ENCODE measurements around the gene C1orf141.

DNA sequence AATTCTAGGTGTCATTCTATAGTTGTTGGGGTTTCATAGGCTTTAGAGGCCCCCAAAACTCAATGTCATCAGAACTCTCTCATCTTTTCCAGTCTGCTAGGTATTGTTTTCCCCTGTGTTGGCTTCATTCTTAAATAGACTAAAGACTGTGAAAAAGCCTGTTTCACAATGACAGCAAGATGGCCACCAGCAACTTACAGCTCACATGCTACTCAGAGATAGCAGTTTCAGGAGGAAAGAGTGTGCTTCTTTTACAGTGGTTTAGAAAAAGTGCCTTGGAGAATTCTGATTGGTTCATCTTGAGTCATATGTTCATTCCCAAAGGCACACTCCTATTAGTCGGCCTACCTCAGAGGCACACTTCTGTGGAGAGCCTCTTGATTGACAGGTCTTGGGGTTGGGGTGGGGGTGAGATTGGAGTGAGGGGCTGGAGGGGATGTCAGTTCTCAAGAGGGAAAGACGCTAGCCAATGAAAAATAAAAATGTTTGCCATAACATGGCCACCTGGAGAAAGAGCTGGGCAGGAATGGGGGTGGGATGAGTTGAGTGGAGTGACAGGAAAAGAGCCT lies 40.0 kb upstream of the C1orf141 start:
- TF ChIP-seq, protein P1, sequence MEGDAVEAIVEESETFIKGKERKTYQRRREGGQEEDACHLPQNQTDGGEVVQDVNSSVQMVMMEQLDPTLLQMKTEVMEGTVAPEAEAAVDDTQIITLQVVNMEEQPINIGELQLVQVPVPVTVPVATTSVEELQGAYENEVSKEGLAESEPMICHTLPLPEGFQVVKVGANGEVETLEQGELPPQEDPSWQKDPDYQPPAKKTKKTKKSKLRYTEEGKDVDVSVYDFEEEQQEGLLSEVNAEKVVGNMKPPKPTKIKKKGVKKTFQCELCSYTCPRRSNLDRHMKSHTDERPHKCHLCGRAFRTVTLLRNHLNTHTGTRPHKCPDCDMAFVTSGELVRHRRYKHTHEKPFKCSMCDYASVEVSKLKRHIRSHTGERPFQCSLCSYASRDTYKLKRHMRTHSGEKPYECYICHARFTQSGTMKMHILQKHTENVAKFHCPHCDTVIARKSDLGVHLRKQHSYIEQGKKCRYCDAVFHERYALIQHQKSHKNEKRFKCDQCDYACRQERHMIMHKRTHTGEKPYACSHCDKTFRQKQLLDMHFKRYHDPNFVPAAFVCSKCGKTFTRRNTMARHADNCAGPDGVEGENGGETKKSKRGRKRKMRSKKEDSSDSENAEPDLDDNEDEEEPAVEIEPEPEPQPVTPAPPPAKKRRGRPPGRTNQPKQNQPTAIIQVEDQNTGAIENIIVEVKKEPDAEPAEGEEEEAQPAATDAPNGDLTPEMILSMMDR (IDR thresholded peaks at IDR 0.05; ENCODE audit: low read depth, low read length, missing input control): no peak
- TF ChIP-seq, protein P2, sequence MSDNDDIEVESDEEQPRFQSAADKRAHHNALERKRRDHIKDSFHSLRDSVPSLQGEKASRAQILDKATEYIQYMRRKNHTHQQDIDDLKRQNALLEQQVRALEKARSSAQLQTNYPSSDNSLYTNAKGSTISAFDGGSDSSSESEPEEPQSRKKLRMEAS (IDR thresholded peaks at IDR 0.05): no peak
- TF ChIP-seq EGR1 (IDR thresholded peaks at IDR 0.05; ENCODE audit: low read depth in 2 of 2): no peak

Data from liver (tissue), 3 donors.